ENCODE results near the gene GNGT2.
"Not testable (repeated sequence)": the region's sequence is repeated elsewhere in the genome, so short reads cannot be mapped to it uniquely, and the experiment has no call there.

GNGT2 gene

GRCh38 chr17:49184522-49184921, 25.9 kb downstream of the GNGT2 start:
- H3K27me3 ChIP-seq (ENCODE audit: control insufficient read depth, insufficient read depth, low read length); H3K4me3 ChIP-seq (ENCODE audit: low read length); H3K9me3 ChIP-seq (ENCODE audit: control insufficient read depth, low read depth, low read length); H3K27ac ChIP-seq (ENCODE audit: low read length); H3K9ac ChIP-seq (ENCODE audit: low read length); H3K36me3 ChIP-seq (ENCODE audit: control insufficient read depth, low read depth, low read length); H3K4me1 ChIP-seq (ENCODE audit: control insufficient read depth, low read depth, low read length): not testable (repeated sequence)

- Histone ChIP-seq H3K4me1 (ENCODE audit: control insufficient read depth, low read depth, low read length) (no peaks in the 10 kb centered on the region), H3K9ac (ENCODE audit: low read length) (no peak overlapping the region), H3K4me3 (ENCODE audit: low read length) (no peak overlapping the region), H3K27ac (ENCODE audit: low read length) (no peak overlapping the region), H3K27me3 (ENCODE audit: control insufficient read depth, insufficient read depth, low read length) (no peaks in the 10 kb centered on the region), H3K36me3 (ENCODE audit: control insufficient read depth, low read depth, low read length) (no peaks in the 10 kb centered on the region), H3K9me3 (ENCODE audit: control insufficient read depth, low read depth, low read length) (no peaks in the 10 kb centered on the region)
These were observed 26.6 kb downstream of the GNGT2 start for GRCh38 chr17:49183801-49184200.

- Histone ChIP-seq H3K9me3 (ENCODE audit: control insufficient read depth, low read depth, low read length) (no peaks in the 10 kb centered on the region), H3K4me1 (ENCODE audit: control insufficient read depth, low read depth, low read length) (no peaks in the 10 kb centered on the region), H3K9ac (ENCODE audit: low read length) (no peak overlapping the region), H3K4me3 (ENCODE audit: low read length) (no peak overlapping the region), H3K27ac (ENCODE audit: low read length) (no peak overlapping the region), H3K36me3 (ENCODE audit: control insufficient read depth, low read depth, low read length) (no peaks in the 10 kb centered on the region), H3K27me3 (ENCODE audit: control insufficient read depth, insufficient read depth, low read length) (no peaks in the 10 kb centered on the region)
These were observed 27.0 kb downstream of the GNGT2 start for GRCh38 chr17:49183341-49183740.

GRCh38 chr17:49180998-49181635, 29.3 kb downstream of the GNGT2 start:
- no peak overlapping the region for H3K9ac ChIP-seq (ENCODE audit: low read length)
- no peaks in the 10 kb centered on the region for H3K27me3 ChIP-seq (ENCODE audit: control insufficient read depth, insufficient read depth, low read length)
- H3K9me3 ChIP-seq (ENCODE audit: control insufficient read depth, low read depth, low read length), result no peaks in the 10 kb centered on the region
- no peaks in the 10 kb centered on the region for H3K4me1 ChIP-seq (ENCODE audit: control insufficient read depth, low read depth, low read length)
- H3K4me3 ChIP-seq (ENCODE audit: low read length), result no peak overlapping the region
- H3K27ac ChIP-seq (ENCODE audit: low read length), result no peak overlapping the region
- no peaks in the 10 kb centered on the region for H3K36me3 ChIP-seq (ENCODE audit: control insufficient read depth, low read depth, low read length)

GRCh38 chr17:49180303-49180702, 30.1 kb downstream of the GNGT2 start:
- Histone ChIP-seq H3K27me3 (ENCODE audit: control insufficient read depth, insufficient read depth, low read length) (no peaks in the 10 kb centered on the region), H3K4me1 (ENCODE audit: control insufficient read depth, low read depth, low read length) (no peaks in the 10 kb centered on the region), H3K36me3 (ENCODE audit: control insufficient read depth, low read depth, low read length) (no peaks in the 10 kb centered on the region), H3K4me3 (ENCODE audit: low read length) (no peak overlapping the region), H3K27ac (ENCODE audit: low read length) (no peak overlapping the region), H3K9ac (ENCODE audit: low read length) (no peak overlapping the region), H3K9me3 (ENCODE audit: control insufficient read depth, low read depth, low read length) (no peaks in the 10 kb centered on the region)

GRCh38 chr17:49175978-49176377, 34.4 kb downstream of the GNGT2 start:
- H3K36me3 ChIP-seq (ENCODE audit: control insufficient read depth, low read depth, low read length); H3K27ac ChIP-seq (ENCODE audit: low read length); H3K27me3 ChIP-seq (ENCODE audit: control insufficient read depth, insufficient read depth, low read length); H3K9ac ChIP-seq (ENCODE audit: low read length); H3K4me1 ChIP-seq (ENCODE audit: control insufficient read depth, low read depth, low read length); H3K9me3 ChIP-seq (ENCODE audit: control insufficient read depth, low read depth, low read length); H3K4me3 ChIP-seq (ENCODE audit: low read length): not testable (repeated sequence)

GRCh38 chr17:49170711-49171110, 39.7 kb downstream of the GNGT2 start:
- H3K4me3 ChIP-seq (ENCODE audit: low read length); H3K36me3 ChIP-seq (ENCODE audit: control insufficient read depth, low read depth, low read length); H3K27ac ChIP-seq (ENCODE audit: low read length); H3K27me3 ChIP-seq (ENCODE audit: control insufficient read depth, insufficient read depth, low read length); H3K4me1 ChIP-seq (ENCODE audit: control insufficient read depth, low read depth, low read length); H3K9ac ChIP-seq (ENCODE audit: low read length); H3K9me3 ChIP-seq (ENCODE audit: control insufficient read depth, low read depth, low read length): not testable (repeated sequence)

- peaks cover 4% of the 10 kb centered on the region for H3K27me3 ChIP-seq (ENCODE audit: control insufficient read depth, insufficient read depth, low read length)
- no peak overlapping the region for H3K4me3 ChIP-seq (ENCODE audit: low read length)
- no peaks in the 10 kb centered on the region for H3K4me1 ChIP-seq (ENCODE audit: control insufficient read depth, low read depth, low read length)
- H3K27ac ChIP-seq (ENCODE audit: low read length), result no peak overlapping the region
- no peaks in the 10 kb centered on the region for H3K36me3 ChIP-seq (ENCODE audit: control insufficient read depth, low read depth, low read length)
- no peak overlapping the region for H3K9ac ChIP-seq (ENCODE audit: low read length)
- peaks cover 4% of the 10 kb centered on the region for H3K9me3 ChIP-seq (ENCODE audit: control insufficient read depth, low read depth, low read length)
These were observed 40.2 kb downstream of the GNGT2 start for GRCh38 chr17:49170216-49170615.

- Histone ChIP-seq H3K9me3 (ENCODE audit: control insufficient read depth, low read depth, low read length) (no peaks in the 10 kb centered on the region), H3K36me3 (ENCODE audit: control insufficient read depth, low read depth, low read length) (no peaks in the 10 kb centered on the region), H3K9ac (ENCODE audit: low read length) (no peak overlapping the region), H3K27me3 (ENCODE audit: control insufficient read depth, insufficient read depth, low read length) (peaks cover 4% of the 10 kb centered on the region), H3K27ac (ENCODE audit: low read length) (no peak overlapping the region), H3K4me3 (ENCODE audit: low read length) (no peak overlapping the region), H3K4me1 (ENCODE audit: control insufficient read depth, low read depth, low read length) (no peaks in the 10 kb centered on the region)
These were observed 41.7 kb downstream of the GNGT2 start for GRCh38 chr17:49168706-49169105.

- Histone ChIP-seq H3K4me1 (ENCODE audit: control insufficient read depth, low read depth, low read length) (no peaks in the 10 kb centered on the region), H3K9me3 (ENCODE audit: control insufficient read depth, low read depth, low read length) (no peaks in the 10 kb centered on the region), H3K36me3 (ENCODE audit: control insufficient read depth, low read depth, low read length) (no peaks in the 10 kb centered on the region), H3K27me3 (ENCODE audit: control insufficient read depth, insufficient read depth, low read length) (peaks cover 4% of the 10 kb centered on the region), H3K4me3 (ENCODE audit: low read length) (no peak overlapping the region), H3K27ac (ENCODE audit: low read length) (no peak overlapping the region), H3K9ac (ENCODE audit: low read length) (no peak overlapping the region)
These were observed 45.2 kb downstream of the GNGT2 start for GRCh38 chr17:49165143-49165542.

- no peak overlapping the region for H3K9ac ChIP-seq (ENCODE audit: low read length)
- no peaks in the 10 kb centered on the region for H3K4me1 ChIP-seq (ENCODE audit: control insufficient read depth, low read depth, low read length)
- H3K27me3 ChIP-seq (ENCODE audit: control insufficient read depth, insufficient read depth, low read length), result peaks cover 4% of the 10 kb centered on the region
These were observed 47.5 kb downstream of the GNGT2 start for GRCh38 chr17:49162866-49163265.

GRCh38 chr17:49157784-49158183, 52.6 kb downstream of the GNGT2 start:
- Histone ChIP-seq H3K4me3 (ENCODE audit: low read length) (no peak overlapping the region), H3K9me3 (ENCODE audit: control insufficient read depth, low read depth, low read length) (no peaks in the 10 kb centered on the region), H3K9ac (ENCODE audit: low read length) (no peak overlapping the region), H3K36me3 (ENCODE audit: control insufficient read depth, low read depth, low read length) (no peaks in the 10 kb centered on the region), H3K27ac (ENCODE audit: low read length) (no peak overlapping the region), H3K4me1 (ENCODE audit: control insufficient read depth, low read depth, low read length) (no peaks in the 10 kb centered on the region), H3K27me3 (ENCODE audit: control insufficient read depth, insufficient read depth, low read length) (no peaks in the 10 kb centered on the region)

More at GRCh38 chr17:49162866-49163265, 47.5 kb downstream of the GNGT2 start:
- Histone ChIP-seq H3K27ac (ENCODE audit: low read length) (no peak overlapping the region), H3K9me3 (ENCODE audit: control insufficient read depth, low read depth, low read length) (no peaks in the 10 kb centered on the region), H3K36me3 (ENCODE audit: control insufficient read depth, low read depth, low read length) (no peaks in the 10 kb centered on the region), H3K4me3 (ENCODE audit: low read length) (no peak overlapping the region)
